GM23338 (cell line): ENCODE measurements around the gene MAP4K4. TPM values are rescaled to one million over a fixed set of nuclear protein-coding genes. Genes with fewer than 3 reads are reported as not detected.

Experiments
- ATAC-seq: fragments of 200-7000 bp; cut with Tn5 transposase; 3 replicates; pipeline ENCODE4 v1.9.1; 2020
- DNase-seq: peaks from one replicate; pipeline ENCODE4 v3.0.0-alpha.2; 2015; ENCODE audit warnings: low spot score
- H2AFZ ChIP-seq: fragments of 200-600 bp; sonication (generic); 2 replicates; pipeline ENCODE4 v1.8.0; 2016; ENCODE audit warnings: antibody characterized with exemption, mild to moderate bottlenecking, moderate library complexity
- H3F3A ChIP-seq: fragments of 200-600 bp; sonication (generic); replicated peaks from 2 replicates; pipeline ENCODE4 v1.8.0; 2017; ENCODE audit warnings: antibody characterized with exemption, mixed run types, low read depth
- H3K27ac ChIP-seq: fragments of 200-600 bp; sonication (generic); 2 replicates; pipeline ENCODE4 v1.6.1; 2016; ENCODE audit warnings: low read depth
- H3K27me3 ChIP-seq: fragments of 200-600 bp; sonication (generic); 2 replicates; pipeline ENCODE4 v1.8.0; 2016; ENCODE audit warnings: mild to moderate bottlenecking, mixed run types, moderate library complexity; ENCODE audit not compliant: insufficient read depth
- H3K36me3 ChIP-seq: fragments of 200-600 bp; sonication (generic); 2 replicates; pipeline ENCODE4 v1.8.0; 2016; ENCODE audit warnings: mild to moderate bottlenecking; ENCODE audit not compliant: insufficient read depth
- H3K4me1 ChIP-seq: fragments of 200-600 bp; sonication (generic); 2 replicates; pipeline ENCODE4 v1.8.0; 2016; ENCODE audit warnings: mild to moderate bottlenecking, moderate library complexity; ENCODE audit not compliant: insufficient read depth
- H3K4me2 ChIP-seq: fragments of 200-600 bp; sonication (generic); 2 replicates; pipeline ENCODE4 v1.7.1; 2017; ENCODE audit warnings: mixed run types
- H3K4me3 ChIP-seq: fragments of 200-600 bp; sonication (generic); 2 replicates; pipeline ENCODE4 v1.6.1; 2016; ENCODE audit warnings: mixed run types
- H3K79me2 ChIP-seq: fragments of 200-600 bp; sonication (generic); replicated peaks from 2 replicates; pipeline ENCODE4 v1.8.0; 2017; ENCODE audit warnings: mild to moderate bottlenecking; ENCODE audit not compliant: insufficient read depth
- H3K9me2 ChIP-seq: fragments of 200-600 bp; sonication (generic); 2 replicates; pipeline ENCODE4 v1.8.0; 2017; ENCODE audit not compliant: insufficient read depth
- H4K20me1 ChIP-seq: fragments of 200-600 bp; sonication (generic); replicated peaks from 2 replicates; pipeline ENCODE4 v1.8.0; 2017; ENCODE audit warnings: mild to moderate bottlenecking; ENCODE audit not compliant: insufficient read depth
- H3K27ac Mint-ChIP-seq: 2 replicates; pipeline ENCODE4 v1.8.0; 2020; ENCODE audit warnings: inconsistent platforms, mild to moderate bottlenecking, moderate library complexity, mixed read lengths
- H3K27me3 Mint-ChIP-seq: 3 replicates; pipeline ENCODE4 v1.8.0; 2022; ENCODE audit warnings: low read depth, mild to moderate bottlenecking, moderate library complexity, mixed read lengths, inconsistent platforms; ENCODE audit not compliant: insufficient read depth, poor library complexity
- H3K36me3 Mint-ChIP-seq: 3 replicates; pipeline ENCODE4 v1.8.0; 2021; ENCODE audit warnings: low read depth, mild to moderate bottlenecking, inconsistent platforms, moderate library complexity, mixed read lengths
- H3K4me1 Mint-ChIP-seq: 3 replicates; pipeline ENCODE4 v1.8.0; 2020; ENCODE audit warnings: mild to moderate bottlenecking, inconsistent platforms, mixed read lengths
- H3K4me3 Mint-ChIP-seq: 3 replicates; pipeline ENCODE4 v1.8.0; 2021; ENCODE audit warnings: moderate library complexity, mild to moderate bottlenecking, inconsistent platforms, mixed read lengths
- H3K9me3 Mint-ChIP-seq: 3 replicates; pipeline ENCODE4 v1.8.0; 2020; ENCODE audit warnings: moderate library complexity, mild to moderate bottlenecking, inconsistent platforms, mixed read lengths
- CREB1 ChIP-seq: fragments of 250-450 bp; sonication (Bioruptor Pico); IDR thresholded peaks from 2 replicates; pipeline ENCODE4 v1.5.0; 2020; ENCODE audit warnings: low read depth, mild to moderate bottlenecking, moderate library complexity
- EZH2 ChIP-seq: fragments of 200-600 bp; sonication (generic); IDR thresholded peaks from one replicate; pipeline ENCODE4 v1.8.0; 2017; ENCODE audit warnings: antibody characterized with exemption, mild to moderate bottlenecking, low read depth; ENCODE audit not compliant: unreplicated experiment
- EZH2phosphoT487 ChIP-seq: fragments of 200-600 bp; sonication (generic); IDR thresholded peaks from one replicate; pipeline ENCODE4 v1.8.1; 2018; ENCODE audit warnings: antibody characterized with exemption; ENCODE audit not compliant: unreplicated experiment
- NANOG ChIP-seq: IDR thresholded peaks from 2 replicates; pipeline ENCODE4 v1.6.1; 2016; ENCODE audit warnings: antibody characterized with exemption, borderline replicate concordance
- POLR2AphosphoS5 ChIP-seq: IDR thresholded peaks from 2 replicates; pipeline ENCODE4 v1.6.1; 2016; ENCODE audit warnings: antibody characterized with exemption, low read depth
- REST ChIP-seq: IDR thresholded peaks from one replicate; pipeline ENCODE4 v1.6.1; 2018; ENCODE audit warnings: antibody characterized with exemption; ENCODE audit not compliant: unreplicated experiment
- STAT1 ChIP-seq: IDR thresholded peaks from one replicate; pipeline ENCODE4 v1.6.1; 2016; ENCODE audit warnings: antibody characterized with exemption; ENCODE audit not compliant: unreplicated experiment
- ZNF114 ChIP-seq: fragments of 250-450 bp; sonication (Bioruptor Pico); IDR thresholded peaks from 2 replicates; pipeline ENCODE4 v1.5.0; 2020; ENCODE audit warnings: mild to moderate bottlenecking, moderate library complexity
- ZNF462 ChIP-seq: fragments of 250-450 bp; sonication (Bioruptor Pico); IDR thresholded peaks from 2 replicates; pipeline ENCODE4 v1.5.0; 2020; ENCODE audit warnings: mild to moderate bottlenecking, moderate library complexity
- polyA plus RNA-seq: library from polyadenylated mRNA; unstranded; fragments of >200 nt; fragmentation: Nextera tagmentation; extraction: Ambion mirVana; gene quantifications from 2 replicates; pipeline ENCODE4 v1.2.1, GENCODE V29; 2016
- total RNA-seq: library from RNA; depleted of rRNA; stranded (reverse); fragments of >200 nt; shearing (Covaris generic); gene quantifications from 2 replicates; pipeline ENCODE4 v1.2.3, GENCODE V29; 2014
- TF ChIP-seq, protein P1 (sequence below), 2 experiments: fragments of 200-600 bp in 1 of 2; sonication (generic) in 1 of 2; conservative IDR thresholded peaks; 2 replicates each; pipeline versions ENCODE4 v1.5.1 to v1.6.1; 2016 to 2017; ENCODE audit warnings: antibody characterized with exemption in 2 of 2, low read depth in 2 of 2, mild to moderate bottlenecking in 2 of 2, moderate library complexity in 1 of 2
- TF ChIP-seq, protein P2 (sequence below): IDR thresholded peaks from 2 replicates; pipeline ENCODE4 v1.6.1; 2016; ENCODE audit warnings: antibody characterized with exemption

MAP4K4 gene
- total and polyA plus RNA-seq, 2 experiments from 2014 or later: 34.6 to 99.2 TPM

DNA sequence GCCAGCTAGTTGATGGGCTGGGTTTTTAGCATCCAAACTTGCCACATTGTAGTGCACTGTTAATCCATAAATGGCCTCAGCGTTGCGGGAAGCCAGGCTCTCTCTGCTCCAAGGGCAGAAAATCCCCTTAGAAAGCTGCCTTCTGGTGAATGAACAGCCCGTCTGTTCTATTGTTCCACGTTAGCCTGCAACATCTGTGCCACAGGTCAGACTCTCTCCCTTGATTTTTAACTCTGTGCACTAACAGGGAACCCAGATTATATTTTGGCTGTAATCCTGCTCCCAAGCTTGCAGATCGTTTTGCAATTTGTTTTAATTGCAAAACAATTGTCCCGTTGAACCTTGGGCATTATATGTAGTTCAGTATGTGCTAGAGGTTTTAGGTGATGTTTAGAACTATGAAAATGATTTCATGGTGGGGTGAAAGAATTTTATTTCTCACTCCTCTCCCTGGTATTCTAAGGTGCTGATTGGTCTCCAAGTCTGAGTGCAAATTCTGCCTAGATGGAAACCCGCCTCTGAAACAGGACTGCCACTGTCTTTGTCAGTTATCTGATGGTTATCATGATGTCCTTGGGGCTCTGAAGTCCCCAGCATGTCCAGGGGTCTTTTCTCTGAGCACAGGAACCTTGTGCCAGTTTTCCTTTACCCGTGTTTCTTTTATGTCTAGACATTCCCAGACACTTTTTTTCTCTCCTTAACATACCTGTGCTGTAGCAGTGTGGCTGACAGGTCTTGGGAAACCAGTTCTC is 106.6 kb downstream of the MAP4K4 start:
- DNase-seq: no peak
- Mint-ChIP-seq H3K4me3 (no peak overlapping the region), H3K27me3 (peaks cover 2% of the 10 kb centered on the region), H3K9me3 (no peaks in the 10 kb centered on the region), H3K27ac (peak overlapping the region; percentile 39; the same call in 1 of the 2 replicates), H3K4me1 (peaks cover 61% of the 10 kb centered on the region), H3K36me3 (no peaks in the 10 kb centered on the region; the same call in 2 of the 3 replicates)
- ATAC-seq: no peak
- H3K4me3 ChIP-seq: no peak overlapping the region
- peak overlapping the region; percentile 62; the same call in 1 of the 2 replicates for H3K4me2 ChIP-seq
- no peaks in the 10 kb centered on the region; the same call in 1 of the 2 replicates for H3F3A ChIP-seq
- TF ChIP-seq ZNF114 (no peak), EZH2 (no peak), POLR2AphosphoS5 (no peak), STAT1 (no peak), ZNF462 (CRISPR knock-in tag) (no peak), NANOG (no peak), CREB1 (CRISPR knock-in tag) (no peak), EZH2phosphoT487 (no peak), REST (no peak)
- TF ChIP-seq, protein P1, sequence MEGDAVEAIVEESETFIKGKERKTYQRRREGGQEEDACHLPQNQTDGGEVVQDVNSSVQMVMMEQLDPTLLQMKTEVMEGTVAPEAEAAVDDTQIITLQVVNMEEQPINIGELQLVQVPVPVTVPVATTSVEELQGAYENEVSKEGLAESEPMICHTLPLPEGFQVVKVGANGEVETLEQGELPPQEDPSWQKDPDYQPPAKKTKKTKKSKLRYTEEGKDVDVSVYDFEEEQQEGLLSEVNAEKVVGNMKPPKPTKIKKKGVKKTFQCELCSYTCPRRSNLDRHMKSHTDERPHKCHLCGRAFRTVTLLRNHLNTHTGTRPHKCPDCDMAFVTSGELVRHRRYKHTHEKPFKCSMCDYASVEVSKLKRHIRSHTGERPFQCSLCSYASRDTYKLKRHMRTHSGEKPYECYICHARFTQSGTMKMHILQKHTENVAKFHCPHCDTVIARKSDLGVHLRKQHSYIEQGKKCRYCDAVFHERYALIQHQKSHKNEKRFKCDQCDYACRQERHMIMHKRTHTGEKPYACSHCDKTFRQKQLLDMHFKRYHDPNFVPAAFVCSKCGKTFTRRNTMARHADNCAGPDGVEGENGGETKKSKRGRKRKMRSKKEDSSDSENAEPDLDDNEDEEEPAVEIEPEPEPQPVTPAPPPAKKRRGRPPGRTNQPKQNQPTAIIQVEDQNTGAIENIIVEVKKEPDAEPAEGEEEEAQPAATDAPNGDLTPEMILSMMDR (conservative IDR thresholded peaks at IDR 0.05; ENCODE audit: low read depth in 2 of 2): no peak
- TF ChIP-seq, protein P2, sequence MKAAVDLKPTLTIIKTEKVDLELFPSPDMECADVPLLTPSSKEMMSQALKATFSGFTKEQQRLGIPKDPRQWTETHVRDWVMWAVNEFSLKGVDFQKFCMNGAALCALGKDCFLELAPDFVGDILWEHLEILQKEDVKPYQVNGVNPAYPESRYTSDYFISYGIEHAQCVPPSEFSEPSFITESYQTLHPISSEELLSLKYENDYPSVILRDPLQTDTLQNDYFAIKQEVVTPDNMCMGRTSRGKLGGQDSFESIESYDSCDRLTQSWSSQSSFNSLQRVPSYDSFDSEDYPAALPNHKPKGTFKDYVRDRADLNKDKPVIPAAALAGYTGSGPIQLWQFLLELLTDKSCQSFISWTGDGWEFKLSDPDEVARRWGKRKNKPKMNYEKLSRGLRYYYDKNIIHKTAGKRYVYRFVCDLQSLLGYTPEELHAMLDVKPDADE: no peak
- H3K27ac ChIP-seq: peak overlapping the region; percentile 82; the same call in 1 of the 2 replicates
- H3K9me2 ChIP-seq: no peaks in the 10 kb centered on the region
- H3K4me1 ChIP-seq: peaks cover 55% of the 10 kb centered on the region
- H4K20me1 ChIP-seq: peaks cover 4% of the 10 kb centered on the region; the same call in 1 of the 2 replicates
- no peaks in the 10 kb centered on the region for H3K36me3 ChIP-seq
- H3K27me3 ChIP-seq: no peaks in the 10 kb centered on the region
- peaks cover 94% of the 10 kb centered on the region for H3K79me2 ChIP-seq
- no peak overlapping the region for H2AFZ ChIP-seq
